T1000 (cell line): Measurements from ENCODE around the gene MAPK7.

ENCODE experiments used
- DNase-seq: peaks from one replicate; lab custom pipeline; 2025; ENCODE audit warnings: mixed read lengths; lab: John Stamatoyannopoulos, UW

Gene MAPK7

GRCh38 chr17:19378416-19379360, at the start of gene MAPK7:
TSS of gene MAPK7 (plus strand) at chr17:19378498. CDS start at chr17:19378901, 403 bp downstream.
- DNase-seq: no peak

- DNase-seq: no peak
Observed at GRCh38 chr17:19329136-19329535, 49.2 kb upstream of the MAPK7 start.

GRCh38 chr17:19329839-19330238, 48.5 kb upstream of the MAPK7 start:
- no peak for DNase-seq

- DNase-seq: no peak
Observed at GRCh38 chr17:19330271-19330670, 48.0 kb upstream of the MAPK7 start.

GRCh38 chr17:19331134-19331533, 47.2 kb upstream of the MAPK7 start:
- peak; percentile 24 for DNase-seq

GRCh38 chr17:19331543-19332245, 46.6 kb upstream of the MAPK7 start:
- DNase-seq: no peak

GRCh38 chr17:19332371-19333131, 45.7 kb upstream of the MAPK7 start:
- DNase-seq: no peak

- no peak for DNase-seq
Observed at GRCh38 chr17:19333132-19333440, 45.2 kb upstream of the MAPK7 start.

GRCh38 chr17:19333736-19334290, 44.5 kb upstream of the MAPK7 start:
- no peak for DNase-seq

GRCh38 chr17:19334331-19334730, 44.0 kb upstream of the MAPK7 start:
- no peak for DNase-seq

GRCh38 chr17:19335951-19336631, 42.2 kb upstream of the MAPK7 start:
- DNase-seq: no peak

GRCh38 chr17:19336938-19337711, 41.2 kb upstream of the MAPK7 start:
- DNase-seq: no peak

- no peak for DNase-seq
Observed at GRCh38 chr17:19337712-19338023, 40.6 kb upstream of the MAPK7 start.

- no peak for DNase-seq
Observed at GRCh38 chr17:19338031-19338990, 40.0 kb upstream of the MAPK7 start.

- no peak for DNase-seq
Observed at GRCh38 chr17:19339341-19339815, 38.9 kb upstream of the MAPK7 start.

- no peak for DNase-seq
Observed at GRCh38 chr17:19341211-19341631, 37.1 kb upstream of the MAPK7 start.

GRCh38 chr17:19341641-19342610, 36.4 kb upstream of the MAPK7 start:
- no peak for DNase-seq

- no peak for DNase-seq
Observed at GRCh38 chr17:19342611-19343255, 35.6 kb upstream of the MAPK7 start.
